ENCODE measurements around the gene UBE2Z. TPM values are rescaled to one million over a fixed set of nuclear protein-coding genes. Genes with fewer than 3 reads are reported as not detected.

UBE2Z gene
- total and polyA plus RNA-seq, 2 of the 8 experiments (the other 6 are each of a cell fraction or from before 2014, with no cell fraction given), result 73.4 to 75.9 TPM

Small RNAs within 50 kb of the gene (small RNA-seq; reads per million reads assigned to genes)
- gene AC068531.1 (ENCODE audit: insufficient read depth) (not detected), gene RF00263 (ENCODE audit: insufficient read depth) (not detected), gene RF01210 (ENCODE audit: insufficient read depth) (not detected), gene RNU1-42P (ENCODE audit: insufficient read depth) (0.51 reads per million)

Other genes with a start within 250 kb of the UBE2Z start
- not detected in 2 replicates for gene PRAC1, start 185.9 kb upstream of the UBE2Z start, total RNA-seq (2021; fragmentation: NEBNext Ultra II Directional; extraction: Animal tissue kit (Norgen Biotek cat#: 25700))
- gene PRAC1, start 185.9 kb upstream of the UBE2Z start, polyA plus RNA-seq (2011; rRNA removed), result not detected in 2 replicates
- gene PRAC2, start 185.2 kb upstream of the UBE2Z start, total RNA-seq (2021; fragmentation: NEBNext Ultra II Directional; extraction: Animal tissue kit (Norgen Biotek cat#: 25700)), result not detected in 2 replicates
- gene PRAC2, start 185.2 kb upstream of the UBE2Z start, polyA plus RNA-seq (2011; rRNA removed), result not detected in 2 replicates
- not detected in 2 replicates for gene HOXB13, start 179.7 kb upstream of the UBE2Z start, total RNA-seq (2021; fragmentation: NEBNext Ultra II Directional; extraction: Animal tissue kit (Norgen Biotek cat#: 25700))
- gene HOXB13, start 179.7 kb upstream of the UBE2Z start, polyA plus RNA-seq (2011; rRNA removed), result not detected in 2 replicates
- gene TTLL6, start 91.2 kb upstream of the UBE2Z start, total RNA-seq (2021; fragmentation: NEBNext Ultra II Directional; extraction: Animal tissue kit (Norgen Biotek cat#: 25700)), result 2.6 and 2.7 TPM in 2 replicates
- gene TTLL6, start 91.2 kb upstream of the UBE2Z start, polyA plus RNA-seq (2011; rRNA removed), result 4.3 and 5.0 TPM in 2 replicates
- gene CALCOCO2, start 77.4 kb upstream of the UBE2Z start, total RNA-seq (2021; fragmentation: NEBNext Ultra II Directional; extraction: Animal tissue kit (Norgen Biotek cat#: 25700)), result 27.7 and 31.8 TPM in 2 replicates
- 9.5 and 12.1 TPM in 2 replicates for gene CALCOCO2, start 77.4 kb upstream of the UBE2Z start, polyA plus RNA-seq (2011; rRNA removed)
- gene ATP5MC1, start 15.6 kb upstream of the UBE2Z start, total RNA-seq (2021; fragmentation: NEBNext Ultra II Directional; extraction: Animal tissue kit (Norgen Biotek cat#: 25700)), result 117 and 129 TPM in 2 replicates
- 629 and 1,042 TPM in 2 replicates for gene ATP5MC1, start 15.6 kb upstream of the UBE2Z start, polyA plus RNA-seq (2011; rRNA removed)
- 130 and 133 TPM in 2 replicates for gene SNF8, start 36.4 kb downstream of the UBE2Z start, total RNA-seq (2021; fragmentation: NEBNext Ultra II Directional; extraction: Animal tissue kit (Norgen Biotek cat#: 25700))
- 132 and 134 TPM in 2 replicates for gene SNF8, start 36.4 kb downstream of the UBE2Z start, polyA plus RNA-seq (2011; rRNA removed)
- gene GIP, start 60.2 kb downstream of the UBE2Z start, total RNA-seq (2021; fragmentation: NEBNext Ultra II Directional; extraction: Animal tissue kit (Norgen Biotek cat#: 25700)), result not detected in 2 replicates
- 0.14 and 0.16 TPM in 2 replicates for gene GIP, start 60.2 kb downstream of the UBE2Z start, polyA plus RNA-seq (2011; rRNA removed)
- gene IGF2BP1, start 89.0 kb downstream of the UBE2Z start, total RNA-seq (2021; fragmentation: NEBNext Ultra II Directional; extraction: Animal tissue kit (Norgen Biotek cat#: 25700)), result 487 and 513 TPM in 2 replicates
- 41.6 and 92.2 TPM in 2 replicates for gene IGF2BP1, start 89.0 kb downstream of the UBE2Z start, polyA plus RNA-seq (2011; rRNA removed)
- gene B4GALNT2, start 224.4 kb downstream of the UBE2Z start, total RNA-seq (2021; fragmentation: NEBNext Ultra II Directional; extraction: Animal tissue kit (Norgen Biotek cat#: 25700)), result 0.04 TPM in 1 of 2 replicates, not detected in the other
- gene B4GALNT2, start 224.4 kb downstream of the UBE2Z start, polyA plus RNA-seq (2011; rRNA removed), result not detected in 2 replicates